Measurements from ENCODE around the gene GGT5.
"Not testable (repeated sequence)": the region's sequence is repeated elsewhere in the genome, so short reads cannot be mapped to it uniquely, and the experiment has no call there.

GGT5 gene

GRCh38 chr22:24245030-24245431 lies at the start of gene GGT5:
Gene GGT5 (minus strand): TSS chr22:24245082. CDS start chr22:24244725, 357 bp downstream.
- not testable (repeated sequence) for DNase-seq

- not testable (repeated sequence) for DNase-seq
Observed at GRCh38 chr22:24292202-24292830, 47.4 kb upstream of the GGT5 start.

- no peak for DNase-seq
Observed at GRCh38 chr22:24291515-24292201, 46.8 kb upstream of the GGT5 start.

GRCh38 chr22:24290459-24290858 lies 45.6 kb upstream of the GGT5 start:
- no peak for DNase-seq

GRCh38 chr22:24289741-24290163 lies 44.9 kb upstream of the GGT5 start:
- DNase-seq = no peak

GRCh38 chr22:24289114-24289513 lies 44.2 kb upstream of the GGT5 start:
- DNase-seq = no peak

GRCh38 chr22:24287801-24288200 lies 42.9 kb upstream of the GGT5 start:
- DNase-seq = not testable (repeated sequence)

GRCh38 chr22:24287212-24287611 lies 42.3 kb upstream of the GGT5 start:
- DNase-seq = not testable (repeated sequence)

GRCh38 chr22:24285245-24285644 lies 40.4 kb upstream of the GGT5 start:
- no peak for DNase-seq

- DNase-seq = no peak
Observed at GRCh38 chr22:24284747-24285203, 39.9 kb upstream of the GGT5 start.

- DNase-seq = no peak
Observed at GRCh38 chr22:24282401-24282800, 37.5 kb upstream of the GGT5 start.

GRCh38 chr22:24280363-24280762 lies 35.5 kb upstream of the GGT5 start:
- not testable (repeated sequence) for DNase-seq

- DNase-seq = not testable (repeated sequence)
Observed at GRCh38 chr22:24274696-24275405, 30.0 kb upstream of the GGT5 start.

- not testable (repeated sequence) for DNase-seq
Observed at GRCh38 chr22:24273906-24274305, 29.0 kb upstream of the GGT5 start.

- not testable (repeated sequence) for DNase-seq
Observed at GRCh38 chr22:24273031-24273430, 28.1 kb upstream of the GGT5 start.

- peak in 1 of 2 experiments; percentile 9 for DNase-seq
Observed at GRCh38 chr22:24271386-24271854, 26.5 kb upstream of the GGT5 start.

GRCh38 chr22:24270556-24271385 lies 25.9 kb upstream of the GGT5 start, which contains the start of gene SPECC1L:
Gene SPECC1L (plus strand): TSS chr22:24270831. CDS start chr22:24302232, 31,401 bp downstream.
- DNase-seq = peak; percentile 86 to 91

- DNase-seq = not testable (repeated sequence)
Observed at GRCh38 chr22:24266495-24266894, 21.6 kb upstream of the GGT5 start.

GRCh38 chr22:24265734-24266133 lies 20.9 kb upstream of the GGT5 start:
- no peak for DNase-seq

- DNase-seq = not testable (repeated sequence)
Observed at GRCh38 chr22:24264329-24264896, 19.5 kb upstream of the GGT5 start.

- DNase-seq = not testable (repeated sequence)
Observed at GRCh38 chr22:24263479-24263878, 18.6 kb upstream of the GGT5 start.

- not testable (repeated sequence) for DNase-seq
Observed at GRCh38 chr22:24262185-24262749, 17.4 kb upstream of the GGT5 start.

Measured in stimulated activated CD4-positive, alpha-beta T cell treated with anti-CD3 and anti-CD28 coated beads, Interleukin-4, amount 100 ng/mL, for 4 hours (primary cell).